Progenitor cell of endocrine pancreas (in vitro differentiated cells): Measurements from ENCODE around the gene FGF4. TPM values are rescaled to one million over a fixed set of nuclear protein-coding genes. Genes with fewer than 3 reads are reported as not detected.

Experiments
- DNase-seq: peaks from one replicate; pipeline ENCODE4 v3.0.0; 2021; ENCODE audit warnings: low spot score; ENCODE audit not compliant: unreplicated experiment
- H3K27ac Mint-ChIP-seq: 2 replicates; pipeline ENCODE4 v1.8.0; 2021; ENCODE audit warnings: mild to moderate bottlenecking, moderate library complexity, mixed read lengths
- H3K27me3 Mint-ChIP-seq: 2 replicates; pipeline ENCODE4 v1.8.0; 2021; ENCODE audit warnings: mixed read lengths
- H3K36me3 Mint-ChIP-seq: 2 replicates; pipeline ENCODE4 v1.8.0; 2022; ENCODE audit warnings: mixed read lengths; ENCODE audit not compliant: insufficient read depth
- H3K4me1 Mint-ChIP-seq: 2 replicates; pipeline ENCODE4 v1.8.0; 2021; ENCODE audit warnings: low read depth, mixed read lengths
- H3K4me3 Mint-ChIP-seq: 2 replicates; pipeline ENCODE4 v1.8.0; 2021; ENCODE audit warnings: low read depth, mild to moderate bottlenecking, moderate library complexity, mixed read lengths
- H3K9me3 Mint-ChIP-seq: 2 replicates; pipeline ENCODE4 v1.8.0; 2021; ENCODE audit warnings: low read depth, mixed read lengths
- total RNA-seq: library from RNA; stranded (reverse); gene quantifications from 2 replicates; pipeline ENCODE4 v1.2.1, GENCODE V29; 2021
- TF ChIP-seq, protein P1 (sequence below): fragments of 200-600 bp; sonication (generic); IDR thresholded peaks from one replicate; pipeline ENCODE4 v1.5.0; 2021; ENCODE audit warnings: antibody characterized with exemption, mild to moderate bottlenecking; ENCODE audit not compliant: unreplicated experiment

Gene FGF4
- total RNA-seq, 1 donor from 2014 or later: not detected

DNA sequence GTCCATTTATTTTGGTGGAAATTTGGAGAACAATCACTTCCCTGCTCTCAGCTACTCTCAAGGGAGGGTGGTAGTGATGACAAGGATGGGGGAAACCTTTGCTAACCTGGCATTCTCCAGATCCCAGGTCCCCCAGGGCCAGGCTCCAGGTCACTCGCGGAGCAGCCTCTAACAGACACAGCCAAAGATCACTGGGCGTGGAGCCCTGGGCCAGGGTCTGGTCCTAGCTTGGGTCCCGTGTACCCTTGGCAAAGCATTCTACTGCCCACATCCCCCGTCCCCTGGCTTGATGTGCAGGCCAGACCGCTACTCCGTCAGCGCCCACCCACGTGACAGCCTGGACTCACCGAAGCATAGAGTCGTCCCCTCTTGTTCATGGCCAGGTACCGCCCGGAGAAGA is 40.8 kb upstream of the FGF4 start:
- Mint-ChIP-seq H3K4me1 (peaks cover 4% of the 10 kb centered on the region), H3K4me3 (no peak overlapping the region), H3K27ac (no peak overlapping the region), H3K27me3 (peaks cover 53% of the 10 kb centered on the region), H3K36me3 (no peaks in the 10 kb centered on the region), H3K9me3 (no peaks in the 10 kb centered on the region)
- no peak for DNase-seq
- TF ChIP-seq, protein P1, sequence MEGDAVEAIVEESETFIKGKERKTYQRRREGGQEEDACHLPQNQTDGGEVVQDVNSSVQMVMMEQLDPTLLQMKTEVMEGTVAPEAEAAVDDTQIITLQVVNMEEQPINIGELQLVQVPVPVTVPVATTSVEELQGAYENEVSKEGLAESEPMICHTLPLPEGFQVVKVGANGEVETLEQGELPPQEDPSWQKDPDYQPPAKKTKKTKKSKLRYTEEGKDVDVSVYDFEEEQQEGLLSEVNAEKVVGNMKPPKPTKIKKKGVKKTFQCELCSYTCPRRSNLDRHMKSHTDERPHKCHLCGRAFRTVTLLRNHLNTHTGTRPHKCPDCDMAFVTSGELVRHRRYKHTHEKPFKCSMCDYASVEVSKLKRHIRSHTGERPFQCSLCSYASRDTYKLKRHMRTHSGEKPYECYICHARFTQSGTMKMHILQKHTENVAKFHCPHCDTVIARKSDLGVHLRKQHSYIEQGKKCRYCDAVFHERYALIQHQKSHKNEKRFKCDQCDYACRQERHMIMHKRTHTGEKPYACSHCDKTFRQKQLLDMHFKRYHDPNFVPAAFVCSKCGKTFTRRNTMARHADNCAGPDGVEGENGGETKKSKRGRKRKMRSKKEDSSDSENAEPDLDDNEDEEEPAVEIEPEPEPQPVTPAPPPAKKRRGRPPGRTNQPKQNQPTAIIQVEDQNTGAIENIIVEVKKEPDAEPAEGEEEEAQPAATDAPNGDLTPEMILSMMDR: no peak

DNA sequence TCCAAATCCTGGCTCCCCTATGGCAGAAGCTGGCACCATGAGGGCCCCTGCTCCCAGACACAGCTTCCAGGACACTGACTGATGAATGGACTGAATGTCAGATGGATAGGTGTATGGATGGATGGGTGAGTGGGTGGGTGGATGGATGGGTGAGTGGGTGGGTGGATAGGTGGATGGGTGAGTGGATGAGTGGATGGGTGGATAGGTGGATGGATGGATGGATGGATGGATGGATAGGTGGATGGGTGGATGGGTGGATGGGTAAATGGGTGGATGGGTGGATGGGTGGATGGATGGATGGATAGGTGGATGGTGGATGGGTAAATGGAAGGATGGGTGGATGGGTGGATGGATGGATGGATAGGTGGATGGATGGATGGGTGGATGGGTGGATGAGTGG is 39.8 kb upstream of the FGF4 start:
- H3K27me3 Mint-ChIP-seq: peaks cover 42% of the 10 kb centered on the region
- DNase-seq: no peak
- peaks cover 4% of the 10 kb centered on the region for H3K4me1 Mint-ChIP-seq
- H3K9me3 Mint-ChIP-seq: no peaks in the 10 kb centered on the region
- no peak overlapping the region for H3K27ac Mint-ChIP-seq
- no peak overlapping the region for H3K4me3 Mint-ChIP-seq
- TF ChIP-seq, protein P1: no peak
- H3K36me3 Mint-ChIP-seq: no peaks in the 10 kb centered on the region

DNA sequence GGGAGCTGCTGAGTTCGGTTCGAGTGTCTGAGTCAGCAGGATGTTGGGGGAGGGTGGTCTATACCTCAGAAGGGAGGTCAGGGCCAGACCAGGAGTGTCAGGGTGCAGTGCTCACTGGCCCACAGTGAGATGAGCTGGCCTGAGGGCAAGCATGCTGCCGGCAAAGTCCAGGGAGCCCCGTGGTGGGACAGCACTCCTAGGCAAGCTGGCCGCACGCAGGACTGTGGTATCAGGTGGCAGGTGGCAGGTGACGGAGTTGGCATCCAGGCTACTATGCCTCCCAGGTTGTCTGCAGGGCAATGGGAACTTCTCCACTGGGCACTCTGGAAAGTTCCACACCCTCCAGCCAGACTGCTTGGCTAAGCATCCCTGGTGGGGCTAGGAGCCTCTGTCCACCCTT is 39.3 kb upstream of the FGF4 start:
- Mint-ChIP-seq H3K4me3 (no peak overlapping the region), H3K27ac (no peak overlapping the region), H3K27me3 (peaks cover 41% of the 10 kb centered on the region), H3K36me3 (no peaks in the 10 kb centered on the region), H3K4me1 (peaks cover 4% of the 10 kb centered on the region), H3K9me3 (no peaks in the 10 kb centered on the region)
- TF ChIP-seq, protein P1: no peak
- no peak for DNase-seq

DNA sequence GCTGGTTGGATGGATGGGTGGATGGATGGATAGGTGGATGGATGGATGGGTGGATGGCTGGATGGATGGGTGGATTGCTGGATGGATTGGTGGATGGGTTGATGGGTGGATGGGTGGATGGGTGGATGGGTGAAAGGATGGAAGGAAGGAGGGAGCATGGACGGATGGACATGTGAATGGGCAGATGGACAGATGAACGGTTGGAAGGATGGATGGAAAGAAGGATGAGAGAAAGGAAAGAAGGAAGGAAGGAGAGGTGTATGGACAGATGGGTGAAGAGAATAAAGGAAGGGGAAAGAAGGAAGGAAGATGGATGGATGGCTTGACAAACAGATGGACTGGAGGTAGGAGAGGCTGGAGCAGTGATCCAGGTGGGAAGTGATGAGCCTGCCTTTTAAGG is 38.7 kb upstream of the FGF4 start:
- Mint-ChIP-seq H3K4me3 (no peak overlapping the region), H3K9me3 (no peaks in the 10 kb centered on the region), H3K27ac (no peak overlapping the region), H3K36me3 (no peaks in the 10 kb centered on the region), H3K4me1 (peaks cover 4% of the 10 kb centered on the region), H3K27me3 (peaks cover 41% of the 10 kb centered on the region)
- no peak for DNase-seq
- TF ChIP-seq, protein P1: no peak

DNA sequence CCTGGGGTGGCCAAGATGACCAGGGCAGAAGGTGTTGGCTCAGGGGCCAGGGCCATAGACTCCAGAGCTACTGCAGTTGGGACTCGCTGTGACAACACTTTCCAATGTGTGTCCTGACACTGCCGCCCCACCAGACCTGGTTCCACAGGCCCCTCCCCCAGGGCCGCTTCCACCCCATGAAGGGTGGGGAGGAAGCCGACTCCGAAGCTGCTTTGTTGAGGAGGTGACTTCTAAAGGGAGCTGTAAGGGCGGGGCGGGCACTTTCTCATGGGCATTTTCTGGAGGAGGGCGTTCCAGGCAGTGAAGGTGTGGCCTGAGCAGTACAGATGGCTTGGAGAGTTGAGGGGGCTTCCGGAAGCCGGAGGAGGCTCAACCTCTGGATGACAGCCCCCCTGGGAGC is 37.8 kb upstream of the FGF4 start:
- Mint-ChIP-seq H3K4me3 (no peak overlapping the region), H3K27me3 (peaks cover 49% of the 10 kb centered on the region), H3K36me3 (no peaks in the 10 kb centered on the region), H3K9me3 (no peaks in the 10 kb centered on the region), H3K27ac (no peak overlapping the region), H3K4me1 (peaks cover 4% of the 10 kb centered on the region)
- DNase-seq: no peak
- TF ChIP-seq, protein P1: no peak

DNA sequence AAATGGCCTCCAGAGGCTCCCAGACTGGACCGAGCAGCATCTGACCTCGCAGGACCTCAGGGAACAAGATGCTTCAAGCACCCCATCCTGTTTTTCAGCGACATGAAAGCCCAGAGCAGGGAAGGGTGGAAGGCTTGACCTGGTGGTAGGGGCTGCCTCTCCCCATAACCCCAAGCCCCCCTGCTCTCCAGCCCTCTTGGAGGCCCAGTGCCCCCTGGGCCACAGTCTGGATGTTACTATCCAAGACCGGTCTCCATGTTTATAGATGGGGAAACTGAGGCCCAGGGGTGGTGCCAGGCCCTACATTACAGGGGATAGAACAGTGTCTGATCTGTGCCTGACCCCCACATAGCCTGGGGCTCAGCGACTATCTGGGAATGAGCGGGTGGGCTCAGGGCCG is 37.1 kb upstream of the FGF4 start:
- Mint-ChIP-seq H3K27ac (no peak overlapping the region), H3K4me3 (no peak overlapping the region), H3K36me3 (no peaks in the 10 kb centered on the region), H3K4me1 (peaks cover 4% of the 10 kb centered on the region), H3K27me3 (peaks cover 52% of the 10 kb centered on the region), H3K9me3 (no peaks in the 10 kb centered on the region)
- TF ChIP-seq, protein P1: no peak
- no peak for DNase-seq
